Astrocyte of the spinal cord (primary cell): ENCODE data around the gene PDE10A.

ENCODE experiments used
- DNase-seq: peaks from one replicate; pipeline ENCODE4 v3.0.0; 2011; ENCODE audit warnings: low read depth, low spot score
- H3K4me3 ChIP-seq: 2 replicates; pipeline ENCODE4 v1.5.1; 2011; ENCODE audit warnings: low read depth, mild to moderate bottlenecking, low read length, moderate library complexity
- in situ Hi-C: cut with HindIII; loops from 2 replicates; pipeline ENCODE4 v1.10.0; 2017; ENCODE audit warnings: low sequenced_read_pairs
- TF ChIP-seq, protein P1 (sequence below): IDR thresholded peaks from 2 replicates; pipeline ENCODE4 v1.5.1; 2012; ENCODE audit warnings: low read depth, mild to moderate bottlenecking, low read length, inconsistent platforms

The PDE10A gene

DNA sequence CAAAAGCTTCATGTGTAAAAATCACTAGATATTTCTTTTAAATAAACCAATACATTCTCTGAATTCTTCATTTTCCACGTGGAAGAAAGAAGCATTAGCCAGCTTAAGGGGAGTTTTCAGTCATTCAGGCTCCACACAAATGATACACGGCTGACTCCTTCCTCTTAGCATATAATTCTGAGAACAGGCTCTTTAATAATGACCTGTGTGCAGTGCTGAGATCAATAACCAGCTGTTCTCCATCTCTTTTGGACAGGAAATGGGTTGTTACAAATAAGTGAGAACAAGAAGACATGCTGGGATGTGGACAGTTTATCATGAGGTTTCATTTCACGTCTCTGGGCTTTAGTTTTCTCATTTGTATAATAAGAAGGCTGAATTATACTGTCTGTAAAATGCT is 206.8 kb downstream of the PDE10A start:
- in situ Hi-C loops: no loop called here
- DNase-seq: no peak
- TF ChIP-seq, protein P1, sequence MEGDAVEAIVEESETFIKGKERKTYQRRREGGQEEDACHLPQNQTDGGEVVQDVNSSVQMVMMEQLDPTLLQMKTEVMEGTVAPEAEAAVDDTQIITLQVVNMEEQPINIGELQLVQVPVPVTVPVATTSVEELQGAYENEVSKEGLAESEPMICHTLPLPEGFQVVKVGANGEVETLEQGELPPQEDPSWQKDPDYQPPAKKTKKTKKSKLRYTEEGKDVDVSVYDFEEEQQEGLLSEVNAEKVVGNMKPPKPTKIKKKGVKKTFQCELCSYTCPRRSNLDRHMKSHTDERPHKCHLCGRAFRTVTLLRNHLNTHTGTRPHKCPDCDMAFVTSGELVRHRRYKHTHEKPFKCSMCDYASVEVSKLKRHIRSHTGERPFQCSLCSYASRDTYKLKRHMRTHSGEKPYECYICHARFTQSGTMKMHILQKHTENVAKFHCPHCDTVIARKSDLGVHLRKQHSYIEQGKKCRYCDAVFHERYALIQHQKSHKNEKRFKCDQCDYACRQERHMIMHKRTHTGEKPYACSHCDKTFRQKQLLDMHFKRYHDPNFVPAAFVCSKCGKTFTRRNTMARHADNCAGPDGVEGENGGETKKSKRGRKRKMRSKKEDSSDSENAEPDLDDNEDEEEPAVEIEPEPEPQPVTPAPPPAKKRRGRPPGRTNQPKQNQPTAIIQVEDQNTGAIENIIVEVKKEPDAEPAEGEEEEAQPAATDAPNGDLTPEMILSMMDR: no peak
- H3K4me3 ChIP-seq: no peak overlapping the region

DNA sequence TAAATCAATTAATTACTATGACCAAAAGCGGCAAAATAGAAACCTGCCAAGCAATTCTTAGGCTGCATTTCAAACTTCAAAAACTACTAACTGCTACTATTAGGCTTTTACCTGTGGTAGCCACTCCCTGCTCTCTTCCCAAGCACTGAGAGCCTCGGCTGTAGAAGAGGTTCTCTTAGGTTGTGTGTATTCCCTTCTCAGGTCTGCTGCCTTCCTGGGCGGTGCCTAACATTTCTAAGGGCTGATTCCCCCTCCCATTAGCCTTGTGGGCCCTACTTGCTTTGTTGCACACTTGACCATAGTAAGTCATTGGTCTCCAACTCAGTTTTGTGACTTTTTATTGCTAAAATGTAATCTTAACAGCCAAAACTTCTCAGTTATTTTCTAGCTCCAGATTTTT is 207.6 kb downstream of the PDE10A start:
- TF ChIP-seq, protein P1: no peak

DNA sequence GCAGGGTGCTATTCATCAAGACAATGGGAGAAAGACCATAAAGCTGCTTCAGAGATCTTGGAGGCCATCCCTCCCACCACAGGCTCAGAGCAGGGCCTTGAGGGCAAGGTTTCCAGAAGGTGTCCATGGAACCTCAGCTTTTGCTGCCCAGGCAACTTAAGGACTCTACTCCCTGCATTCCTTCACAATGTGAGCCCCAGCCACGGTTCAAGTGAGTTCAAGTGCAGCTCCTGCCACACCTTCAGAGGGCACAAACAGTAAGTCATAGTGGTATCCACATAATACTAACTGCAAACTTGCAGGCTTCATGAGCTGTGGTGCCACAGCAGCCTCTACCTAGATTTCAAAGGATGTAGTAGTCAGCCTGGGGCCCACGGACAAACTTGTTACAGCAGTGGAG is 209.6 kb downstream of the PDE10A start:
- in situ Hi-C loops: no loop called here
- DNase-seq: no peak
- TF ChIP-seq, protein P1: no peak
- H3K4me3 ChIP-seq: no peak overlapping the region

More for the DNA sequence above, 207.6 kb downstream of the PDE10A start:
- in situ Hi-C loops: no loop called here
- DNase-seq: no peak
- H3K4me3 ChIP-seq: no peak overlapping the region

DNA sequence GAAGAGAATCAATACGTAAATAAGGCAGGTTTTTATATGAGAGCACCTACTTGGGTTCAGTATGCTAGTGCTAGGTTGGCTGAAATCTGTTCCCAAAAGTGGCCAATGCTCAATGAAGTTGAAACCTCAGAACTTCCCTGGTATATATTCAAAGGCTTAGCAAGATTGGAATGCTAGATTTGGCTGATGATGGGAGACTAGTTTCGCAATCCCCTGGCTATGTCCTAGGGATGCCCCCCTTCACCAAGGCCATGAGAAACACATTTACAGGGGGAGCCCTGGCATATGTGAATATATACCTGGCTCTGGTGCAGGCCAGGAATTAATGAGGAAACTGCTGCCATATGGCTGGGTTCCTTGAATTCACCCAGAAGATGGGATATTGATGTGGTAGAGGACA is 211.2 kb downstream of the PDE10A start:
- H3K4me3 ChIP-seq: no peak overlapping the region
- in situ Hi-C loops: no loop called here
- TF ChIP-seq, protein P1: no peak
- DNase-seq: no peak

DNA sequence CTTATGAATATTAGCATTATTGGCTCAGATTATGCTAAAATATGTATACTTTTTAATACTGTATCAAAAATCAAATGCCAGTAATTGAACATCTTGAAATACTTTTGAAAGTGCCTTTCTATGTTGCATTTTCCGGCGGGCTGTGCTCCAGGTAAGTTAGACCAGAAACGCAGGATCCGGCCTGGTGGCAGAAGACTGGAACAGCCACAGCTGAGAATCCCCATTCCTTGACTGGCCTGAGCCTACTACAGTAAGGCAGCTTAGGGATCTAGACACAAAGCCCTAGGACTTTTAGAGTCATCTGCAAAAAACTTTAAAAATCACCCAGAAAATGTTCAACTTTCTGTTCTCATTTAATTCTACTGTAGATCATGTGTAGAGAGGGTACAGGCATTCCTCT is 214.8 kb downstream of the PDE10A start:
- TF ChIP-seq, protein P1: no peak
- in situ Hi-C loops: no loop called here
- H3K4me3 ChIP-seq: no peak overlapping the region
- no peak for DNase-seq

DNA sequence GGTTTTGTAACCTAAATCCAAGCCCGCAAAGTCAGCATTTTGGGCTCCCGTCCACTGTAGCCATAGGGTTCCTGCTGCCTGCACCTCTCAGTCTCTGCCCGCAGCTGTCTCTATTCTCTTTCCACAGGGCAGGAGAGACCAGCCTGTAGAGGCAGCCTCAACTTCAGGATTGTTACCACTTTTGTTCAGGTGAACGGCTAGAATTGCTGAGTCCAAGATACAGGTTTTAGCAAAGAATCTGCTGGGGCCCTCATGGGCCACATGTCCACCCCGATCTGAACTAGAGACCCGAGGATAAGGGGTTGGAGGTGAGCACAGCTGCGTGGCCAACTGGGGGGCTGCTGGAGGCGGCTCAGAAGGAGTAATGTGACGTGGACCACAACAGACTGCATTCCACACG is 215.9 kb downstream of the PDE10A start:
- H3K4me3 ChIP-seq: no peak overlapping the region
- in situ Hi-C loops: no loop called here
- DNase-seq: no peak
- TF ChIP-seq, protein P1: no peak

DNA sequence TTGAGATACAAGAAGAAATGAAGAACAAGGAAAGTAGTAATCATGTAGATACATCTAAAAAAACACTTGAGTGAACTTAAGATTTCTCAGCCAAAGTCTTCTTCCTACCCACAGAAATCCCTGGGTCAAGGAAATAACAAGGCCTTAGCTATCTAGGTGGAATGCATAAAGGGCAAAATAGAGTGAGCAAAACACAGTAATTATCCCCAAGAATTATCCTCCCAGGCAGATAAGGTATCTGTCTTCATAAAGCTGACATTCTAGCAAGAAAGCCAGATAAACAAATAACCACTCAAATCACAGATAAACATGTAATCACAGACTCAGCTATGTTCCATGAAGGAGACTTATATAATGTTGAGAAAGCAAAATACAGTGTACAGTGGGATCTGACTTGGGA is 216.7 kb downstream of the PDE10A start:
- DNase-seq: no peak
- in situ Hi-C loops: no loop called here
- no peak overlapping the region for H3K4me3 ChIP-seq
- TF ChIP-seq, protein P1: no peak
